Measurements from ENCODE around the gene SLC2A5.

The SLC2A5 gene

DNA sequence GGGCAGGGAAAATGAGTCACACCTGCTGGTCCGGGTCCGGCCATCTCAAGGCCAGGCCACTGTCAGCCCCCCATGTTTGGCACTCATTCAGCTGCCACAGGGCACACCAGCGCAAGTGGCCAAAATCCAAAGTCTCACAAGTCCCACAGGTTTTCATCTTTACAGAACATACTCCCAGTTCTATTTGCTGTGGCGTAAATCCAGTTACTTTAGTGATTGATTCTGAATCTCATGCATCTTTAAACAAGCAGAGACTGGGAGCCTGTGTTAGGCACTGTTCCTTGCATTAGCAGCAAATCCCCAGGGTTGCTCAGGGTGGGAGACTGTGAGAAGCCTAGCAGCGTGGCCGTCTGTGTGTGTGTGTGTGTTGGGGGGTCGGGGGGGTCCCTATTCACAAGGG, 1.1 kb upstream of the SLC2A5 start:
- H3K36me3 Mint-ChIP-seq (ENCODE audit: low read depth): peaks cover 4% of the 10 kb centered on the region
- peaks cover 78% of the 10 kb centered on the region for H3K4me1 Mint-ChIP-seq
- H3K27me3 Mint-ChIP-seq (ENCODE audit: low read depth, poor library complexity): peaks cover 13% of the 10 kb centered on the region
- H3K27ac Mint-ChIP-seq: peak overlapping the region; percentile 89
- H3K4me3 Mint-ChIP-seq: no peak overlapping the region
- peaks cover 29% of the 10 kb centered on the region for H3K9me3 Mint-ChIP-seq
- DNase-seq: no peak
- TF ChIP-seq, protein P1, sequence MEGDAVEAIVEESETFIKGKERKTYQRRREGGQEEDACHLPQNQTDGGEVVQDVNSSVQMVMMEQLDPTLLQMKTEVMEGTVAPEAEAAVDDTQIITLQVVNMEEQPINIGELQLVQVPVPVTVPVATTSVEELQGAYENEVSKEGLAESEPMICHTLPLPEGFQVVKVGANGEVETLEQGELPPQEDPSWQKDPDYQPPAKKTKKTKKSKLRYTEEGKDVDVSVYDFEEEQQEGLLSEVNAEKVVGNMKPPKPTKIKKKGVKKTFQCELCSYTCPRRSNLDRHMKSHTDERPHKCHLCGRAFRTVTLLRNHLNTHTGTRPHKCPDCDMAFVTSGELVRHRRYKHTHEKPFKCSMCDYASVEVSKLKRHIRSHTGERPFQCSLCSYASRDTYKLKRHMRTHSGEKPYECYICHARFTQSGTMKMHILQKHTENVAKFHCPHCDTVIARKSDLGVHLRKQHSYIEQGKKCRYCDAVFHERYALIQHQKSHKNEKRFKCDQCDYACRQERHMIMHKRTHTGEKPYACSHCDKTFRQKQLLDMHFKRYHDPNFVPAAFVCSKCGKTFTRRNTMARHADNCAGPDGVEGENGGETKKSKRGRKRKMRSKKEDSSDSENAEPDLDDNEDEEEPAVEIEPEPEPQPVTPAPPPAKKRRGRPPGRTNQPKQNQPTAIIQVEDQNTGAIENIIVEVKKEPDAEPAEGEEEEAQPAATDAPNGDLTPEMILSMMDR (IDR thresholded peaks at IDR 0.05): no peak

DNA sequence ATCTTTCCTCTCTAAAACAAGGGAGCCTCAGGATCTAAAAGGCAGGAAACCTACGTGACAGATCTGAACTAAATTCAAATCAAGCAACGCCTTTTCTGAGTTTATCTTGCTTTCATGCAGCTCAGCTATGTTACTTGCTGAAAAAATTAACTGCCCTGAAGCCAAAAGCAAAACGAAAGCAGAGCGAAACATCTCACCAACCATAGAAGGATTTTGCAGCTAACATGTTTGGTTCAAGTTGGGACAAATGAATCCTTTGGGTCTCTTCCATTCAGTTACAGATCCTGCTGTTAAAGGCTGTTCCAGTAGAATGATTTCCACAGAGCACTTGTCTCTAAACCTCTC, 482 bp downstream of the SLC2A5 start:
- H3K27me3 Mint-ChIP-seq (ENCODE audit: low read depth, poor library complexity): peaks cover 10% of the 10 kb centered on the region
- TF ChIP-seq, protein P1 (IDR thresholded peaks at IDR 0.05): no peak
- peak overlapping the region; percentile 78 for H3K27ac Mint-ChIP-seq
- peaks cover 76% of the 10 kb centered on the region for H3K4me1 Mint-ChIP-seq
- peaks cover 14% of the 10 kb centered on the region for H3K9me3 Mint-ChIP-seq
- H3K4me3 Mint-ChIP-seq: peak overlapping the region; percentile 5
- DNase-seq: no peak
- peaks cover 4% of the 10 kb centered on the region for H3K36me3 Mint-ChIP-seq (ENCODE audit: low read depth)

DNA sequence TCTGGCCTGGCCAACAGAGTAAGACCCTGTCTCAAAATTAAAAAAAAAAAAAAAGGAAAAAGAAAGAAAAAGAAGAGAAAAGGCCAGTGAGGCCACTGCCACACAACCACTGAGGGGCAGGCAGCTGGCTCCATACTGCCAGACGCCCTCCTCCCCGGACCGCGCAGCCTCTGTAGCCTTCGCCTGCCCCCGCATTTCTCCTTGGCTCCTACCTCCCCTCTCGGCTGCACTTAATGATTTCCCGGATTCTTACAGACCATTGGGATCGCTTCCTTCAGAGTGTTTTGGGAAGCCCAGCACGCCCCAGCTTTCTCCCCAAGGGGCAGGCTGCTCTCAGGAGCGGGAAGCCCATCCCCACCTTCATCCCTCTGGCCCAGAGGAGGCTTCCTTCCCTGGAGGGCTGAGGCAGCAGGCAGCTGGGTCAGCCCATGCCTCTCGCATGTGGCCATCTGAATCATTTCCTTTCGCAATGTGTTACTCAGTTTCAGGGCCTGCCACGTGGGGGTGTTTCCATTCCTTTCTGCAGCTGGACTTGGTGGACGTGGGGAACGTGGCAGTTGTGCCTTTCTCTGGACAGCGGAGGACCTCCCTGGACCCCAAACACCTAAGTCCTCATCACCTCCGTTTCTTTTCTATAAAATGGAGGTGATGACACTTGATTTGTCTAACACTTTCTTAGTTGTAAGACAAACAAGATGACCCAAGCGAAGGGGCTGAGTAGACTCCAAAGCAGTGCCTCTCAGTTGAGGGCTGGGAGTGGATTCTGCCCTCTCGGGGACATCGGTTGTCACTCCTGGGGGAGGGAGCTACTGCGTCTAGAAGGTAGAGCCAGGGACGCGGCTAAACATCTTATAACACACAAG, 2.3 kb downstream of the SLC2A5 start:
- peaks cover 66% of the 10 kb centered on the region for H3K4me1 Mint-ChIP-seq
- peaks cover under 1% of the 10 kb centered on the region for H3K36me3 Mint-ChIP-seq (ENCODE audit: low read depth)
- TF ChIP-seq, protein P1 (IDR thresholded peaks at IDR 0.05): no peak
- H3K27ac Mint-ChIP-seq: peak overlapping the region; percentile 70
- no peak overlapping the region for H3K4me3 Mint-ChIP-seq
- no peak for DNase-seq
- H3K9me3 Mint-ChIP-seq: no peaks in the 10 kb centered on the region
- peaks cover 8% of the 10 kb centered on the region for H3K27me3 Mint-ChIP-seq (ENCODE audit: low read depth, poor library complexity)

DNA sequence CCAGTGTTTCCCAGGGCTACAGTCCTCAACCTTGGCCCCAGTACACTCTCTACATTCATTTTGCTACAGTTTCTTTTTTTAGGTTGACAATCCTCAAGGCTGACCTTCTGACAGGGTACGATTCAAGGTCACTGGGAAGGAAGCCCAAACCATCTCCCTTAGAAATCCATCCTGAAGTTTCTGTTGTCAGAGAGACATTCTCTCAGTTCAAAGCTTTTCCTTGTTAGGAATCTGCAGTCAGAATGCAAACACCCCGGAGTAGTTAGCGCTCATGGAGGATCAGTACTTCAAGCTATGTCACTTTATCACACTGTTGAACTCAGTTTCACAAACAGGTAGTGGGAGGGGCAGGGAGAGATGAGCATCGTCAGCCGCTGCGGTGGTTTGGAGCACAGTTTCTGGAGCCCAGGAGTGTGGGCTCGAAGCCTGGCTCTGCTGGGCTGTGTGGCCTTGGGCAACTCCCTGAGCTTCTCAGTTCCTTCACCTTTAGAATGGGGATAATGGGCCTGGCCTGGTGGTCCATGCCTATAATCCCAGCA, 4.2 kb downstream of the SLC2A5 start:
- TF ChIP-seq, protein P1 (IDR thresholded peaks at IDR 0.05): no peak
- Mint-ChIP-seq H3K27ac (peak overlapping the region; percentile 32), H3K27me3 (ENCODE audit: low read depth, poor library complexity) (peaks cover 7% of the 10 kb centered on the region), H3K4me3 (no peak overlapping the region), H3K36me3 (ENCODE audit: low read depth) (no peaks in the 10 kb centered on the region), H3K9me3 (no peaks in the 10 kb centered on the region), H3K4me1 (peaks cover 57% of the 10 kb centered on the region)
- no peak for DNase-seq

DNA sequence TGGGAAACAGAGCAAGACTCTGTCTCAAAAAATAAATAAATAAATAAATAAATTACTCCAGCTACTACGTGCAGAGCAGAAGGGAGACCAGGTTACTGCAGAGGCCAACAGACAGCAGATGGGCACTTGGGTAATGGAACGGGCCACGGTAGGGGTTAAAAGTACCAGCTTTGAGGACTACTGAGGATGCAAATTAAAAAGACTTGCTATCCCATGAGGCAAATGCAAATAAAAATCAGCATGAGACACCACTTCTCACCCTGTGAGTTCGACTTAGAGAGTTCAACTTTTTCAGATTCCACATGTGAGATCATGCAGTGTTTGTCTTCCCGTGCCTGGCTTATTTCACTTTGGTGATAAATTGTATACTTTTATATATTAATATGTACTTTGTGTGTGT, 6.6 kb downstream of the SLC2A5 start:
- H3K27me3 Mint-ChIP-seq (ENCODE audit: low read depth, poor library complexity): no peaks in the 10 kb centered on the region
- H3K4me1 Mint-ChIP-seq: peaks cover 55% of the 10 kb centered on the region

More for the DNA sequence above, 6.6 kb downstream of the SLC2A5 start:
- DNase-seq: no peak
- Mint-ChIP-seq H3K27ac (no peak overlapping the region), H3K9me3 (no peaks in the 10 kb centered on the region), H3K4me3 (no peak overlapping the region), H3K36me3 (ENCODE audit: low read depth) (no peaks in the 10 kb centered on the region)
- TF ChIP-seq, protein P1 (IDR thresholded peaks at IDR 0.05): no peak
